CD4-positive, alpha-beta T cell (primary cell): ENCODE results near the gene SPSB3. TPM values are rescaled to one million over a fixed set of nuclear protein-coding genes. Genes with fewer than 3 reads are reported as not detected.

Source experiments
- ATAC-seq: fragments of 200-7000 bp; cut with Tn5 transposase; one replicate; pipeline ENCODE4 v1.10.0; 2022; ENCODE audit warnings: mild to moderate bottlenecking; ENCODE audit not compliant: poor library complexity
- CTCF ChIA-PET: fragments of 350-600 bp; sonication (Branson Sonifier 250); formaldehyde crosslinking; loops from one replicate; lab custom pipeline; 2021; ENCODE audit warnings: antibody characterized with exemption, inconsistent platforms; lab: Charles Lee
- POLR2A ChIA-PET: fragments of 350-600 bp; sonication (Branson Sonifier 250); formaldehyde crosslinking; loops from one replicate; lab custom pipeline; 2021; ENCODE audit warnings: antibody characterized with exemption, inconsistent platforms; lab: Charles Lee
- DNase-seq, 14 experiments: peaks; one replicate each; pipeline ENCODE4 v3.0.0-alpha.2; 2013 to 2020; ENCODE audit warnings: mixed read lengths in 2 of 14
- H3K27ac ChIP-seq, 2 donors: one replicate each; pipeline versions ENCODE4 v1.5.1 to v1.7.0; 2013; ENCODE audit warnings: low read length in 2 of 2, low read depth in 1 of 2, mild to moderate bottlenecking in 1 of 2
- H3K27me3 ChIP-seq, 2 experiments: 1 replicate in 1 of 2; 2 replicates in 1 of 2; pipeline versions ENCODE4 v1.6.1 to v1.7.0; 2013; ENCODE audit warnings: low read length in 2 of 2, control low read depth in 1 of 2, mild to moderate bottlenecking in 1 of 2, moderate library complexity in 1 of 2; ENCODE audit not compliant: insufficient read depth in 2 of 2, control insufficient read depth in 1 of 2
- H3K36me3 ChIP-seq: one replicate; pipeline ENCODE4 v1.6.1; 2013; ENCODE audit warnings: low read length, control low read depth; ENCODE audit not compliant: insufficient read depth
- H3K4me1 ChIP-seq: one replicate; pipeline ENCODE4 v1.6.1; 2013; ENCODE audit warnings: low read length, control low read depth; ENCODE audit not compliant: insufficient read depth
- H3K4me3 ChIP-seq: one replicate; pipeline ENCODE4 v1.5.1; 2013; ENCODE audit warnings: mild to moderate bottlenecking, low read length, moderate library complexity
- H3K9me3 ChIP-seq, 2 experiments: 1 replicate in 1 of 2; 2 replicates in 1 of 2; pipeline versions ENCODE4 v1.6.1 to v1.7.0; 2013; ENCODE audit warnings: low read length in 2 of 2, mild to moderate bottlenecking in 2 of 2, control low read depth in 1 of 2, moderate library complexity in 1 of 2; ENCODE audit not compliant: control insufficient read depth in 1 of 2, insufficient read depth in 1 of 2
- H3K27ac Mint-ChIP-seq: one replicate; pipeline ENCODE4 v1.8.0; 2020; ENCODE audit warnings: mixed read lengths
- H3K27me3 Mint-ChIP-seq: one replicate; pipeline ENCODE4 v1.8.0; 2021; ENCODE audit warnings: mixed read lengths
- H3K36me3 Mint-ChIP-seq: one replicate; pipeline ENCODE4 v1.8.0; 2021; ENCODE audit warnings: low read depth, mixed read lengths
- H3K4me1 Mint-ChIP-seq: one replicate; pipeline ENCODE4 v1.8.0; 2021; ENCODE audit warnings: low read depth, mixed read lengths
- H3K4me3 Mint-ChIP-seq: one replicate; pipeline ENCODE4 v1.8.0; 2020; ENCODE audit warnings: mild to moderate bottlenecking, mixed read lengths
- H3K9me3 Mint-ChIP-seq: one replicate; pipeline ENCODE4 v1.8.0; 2020; ENCODE audit warnings: mixed read lengths
- CTCF ChIP-seq: fragments of 200-600 bp; IDR thresholded peaks from one replicate; pipeline ENCODE4 v1.8.0; 2022; ENCODE audit warnings: antibody characterized with exemption, mild to moderate bottlenecking
- intact Hi-C, 2 experiments: fragments of 100-400 bp; cut with DNase I in 1 of 2; cut with micrococcal nuclease in 1 of 2; formaldehyde crosslinking; loops; one replicate each; pipeline versions ENCODE4 v1.15.1 to v1.9.0; 2023 to 2025; cut with DNase I, micrococcal nuclease
- total RNA-seq, 174 experiments: library from RNA in 2 of 174; stranded (reverse) in 2 of 174; gene quantifications; one replicate each; pipeline ENCODE4 v1.2.3 and lab custom pipeline; 2021 to 2026

The SPSB3 gene
- total RNA-seq, 2 experiments from 2014 or later = 86.3 to 87.6 TPM

GRCh38 chr16:1794908-1795666 lies 12.7 kb upstream of the SPSB3 start:
- Histone ChIP-seq H3K36me3 (peaks cover 6% of the 10 kb centered on the region), H3K9me3 (peaks cover 11 to 25% of the 10 kb centered on the region in 2 experiments), H3K27ac (no peak overlapping the region), H3K4me1 (no peaks in the 10 kb centered on the region), H3K27me3 (no peaks in the 10 kb centered on the region), H3K4me3 (no peak overlapping the region)
- Mint-ChIP-seq H3K27me3 (no peaks in the 10 kb centered on the region), H3K4me1 (no peaks in the 10 kb centered on the region), H3K4me3 (no peak overlapping the region), H3K9me3 (peaks cover 3% of the 10 kb centered on the region), H3K36me3 (peaks cover 5% of the 10 kb centered on the region), H3K27ac (no peak overlapping the region)
- POLR2A ChIA-PET = no interaction called here
- intact Hi-C loops = no loop called here
- CTCF ChIA-PET = no interaction called here
- no peak for TF ChIP-seq CTCF
- DNase-seq (no peak), ATAC-seq (no peak)

- DNase-seq (peak in 1 of 14 experiments; percentile 20), ATAC-seq (no peak)
- intact Hi-C loops = no loop called here
- H3K27ac Mint-ChIP-seq = no peak overlapping the region
- Histone ChIP-seq H3K27me3 (no peaks in the 10 kb centered on the region), H3K4me3 (no peak overlapping the region), H3K27ac (no peak overlapping the region), H3K36me3 (peaks cover 6% of the 10 kb centered on the region), H3K9me3 (peaks cover 11 to 19% of the 10 kb centered on the region in 2 experiments), H3K4me1 (no peaks in the 10 kb centered on the region)
- peaks cover 3% of the 10 kb centered on the region for H3K9me3 Mint-ChIP-seq
- ChIA-PET POLR2A (interaction anchor here (2.2 kb wide), 1 partner anchor 12 kb away, joined by 9 read pairs; the partner anchor contains the start of genes NUBP2 and SPSB3), CTCF (no interaction called here)
- H3K27me3 Mint-ChIP-seq = no peaks in the 10 kb centered on the region
- TF ChIP-seq CTCF = no peak
- H3K4me1 Mint-ChIP-seq = no peaks in the 10 kb centered on the region
- peaks cover 4% of the 10 kb centered on the region for H3K36me3 Mint-ChIP-seq
- H3K4me3 Mint-ChIP-seq = no peak overlapping the region
These were observed 12.0 kb upstream of the SPSB3 start for GRCh38 chr16:1794221-1794871.

GRCh38 chr16:1793578-1794220 lies 11.3 kb upstream of the SPSB3 start, which contains the start of gene IGFALS:
TSS of gene IGFALS (minus strand) at chr16:1793705. CDS start at chr16:1793652, 53 bp downstream.
- H3K9me3 Mint-ChIP-seq = peaks cover 3% of the 10 kb centered on the region
- DNase-seq = peak in 1 of 14 experiments; percentile 16
- H3K9me3 ChIP-seq = peaks cover 11 to 15% of the 10 kb centered on the region in 2 experiments
- ChIA-PET CTCF (no interaction called here), POLR2A (interaction anchor here (2.2 kb wide), 1 partner anchor 11 kb away, joined by 9 read pairs; the partner anchor contains the start of genes NUBP2 and SPSB3)
- ATAC-seq = no peak
- H3K4me3 Mint-ChIP-seq = no peak within 1 kb of the TSS
- intact Hi-C loops = no loop called here
- no peak within 1 kb of the TSS for H3K27ac Mint-ChIP-seq
- no peaks in the 10 kb centered on the region for H3K27me3 Mint-ChIP-seq
- TF ChIP-seq CTCF = no peak
- no peaks in the 10 kb centered on the region for H3K4me1 ChIP-seq
- peaks cover 12% of the 10 kb centered on the region for H3K36me3 ChIP-seq
- H3K4me3 ChIP-seq = no peak within 1 kb of the TSS
- H3K4me1 Mint-ChIP-seq = no peaks in the 10 kb centered on the region
- no peak within 1 kb of the TSS for H3K27ac ChIP-seq
- H3K27me3 ChIP-seq = no peaks in the 10 kb centered on the region
- peaks cover 10% of the 10 kb centered on the region for H3K36me3 Mint-ChIP-seq
